ENCODE data around the gene POLE.

DNA sequence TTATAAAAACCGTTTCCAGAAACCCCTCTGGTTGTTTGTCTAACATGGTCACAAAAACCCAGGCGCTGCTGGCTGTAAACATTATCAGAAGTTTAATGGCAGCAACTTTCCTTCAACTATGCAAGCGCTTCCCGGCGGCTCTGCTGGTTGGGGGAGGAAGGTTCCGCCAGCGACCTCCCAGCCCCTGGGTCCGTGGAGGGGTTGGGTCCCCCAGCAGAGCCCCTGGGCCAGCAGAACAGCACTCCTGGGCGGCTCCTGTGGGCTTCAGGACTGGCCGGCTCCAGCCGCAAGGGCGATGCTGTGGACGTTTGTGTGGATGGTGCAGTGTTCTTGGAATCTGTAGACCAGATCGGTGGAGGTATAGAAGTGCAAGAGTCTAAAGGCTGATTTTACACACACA lies 102.7 kb downstream of the POLE start:
- TF ChIP-seq ZNF391 (tag by site-specific recombination; IDR thresholded peaks at IDR 0.05; ENCODE audit: borderline replicate concordance, low read depth) (no peak), PBX3 (CRISPR knock-in tag; IDR thresholded peaks at IDR 0.05) (no peak), CTCF (tag by site-specific recombination; IDR thresholded peaks at IDR 0.05) (no peak), ZNF16 (tag by site-specific recombination; IDR thresholded peaks at IDR 0.05; ENCODE audit: low read depth) (no peak), ZNF10 (tag by site-specific recombination; IDR thresholded peaks at IDR 0.05) (no peak), ZNF112 (tag by site-specific recombination; IDR thresholded peaks at IDR 0.05) (no peak), ZNF121 (tag by site-specific recombination; IDR thresholded peaks at IDR 0.05) (no peak), ZNF792 (tag by site-specific recombination; IDR thresholded peaks at IDR 0.05) (no peak), ZBTB20 (tag by site-specific recombination; IDR thresholded peaks at IDR 0.05) (no peak), ZBTB21 (tag by site-specific recombination; IDR thresholded peaks at IDR 0.05) (no peak), ZNF184 (tag by site-specific recombination; IDR thresholded peaks at IDR 0.05) (no peak)
- TF ChIP-seq, protein P1, sequence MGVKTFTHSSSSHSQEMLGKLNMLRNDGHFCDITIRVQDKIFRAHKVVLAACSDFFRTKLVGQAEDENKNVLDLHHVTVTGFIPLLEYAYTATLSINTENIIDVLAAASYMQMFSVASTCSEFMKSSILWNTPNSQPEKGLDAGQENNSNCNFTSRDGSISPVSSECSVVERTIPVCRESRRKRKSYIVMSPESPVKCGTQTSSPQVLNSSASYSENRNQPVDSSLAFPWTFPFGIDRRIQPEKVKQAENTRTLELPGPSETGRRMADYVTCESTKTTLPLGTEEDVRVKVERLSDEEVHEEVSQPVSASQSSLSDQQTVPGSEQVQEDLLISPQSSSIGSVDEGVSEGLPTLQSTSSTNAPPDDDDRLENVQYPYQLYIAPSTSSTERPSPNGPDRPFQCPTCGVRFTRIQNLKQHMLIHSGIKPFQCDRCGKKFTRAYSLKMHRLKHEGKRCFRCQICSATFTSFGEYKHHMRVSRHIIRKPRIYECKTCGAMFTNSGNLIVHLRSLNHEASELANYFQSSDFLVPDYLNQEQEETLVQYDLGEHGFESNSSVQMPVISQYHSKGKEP (tag by site-specific recombination; IDR thresholded peaks at IDR 0.05), result no peak
- TF ChIP-seq, protein P2, sequence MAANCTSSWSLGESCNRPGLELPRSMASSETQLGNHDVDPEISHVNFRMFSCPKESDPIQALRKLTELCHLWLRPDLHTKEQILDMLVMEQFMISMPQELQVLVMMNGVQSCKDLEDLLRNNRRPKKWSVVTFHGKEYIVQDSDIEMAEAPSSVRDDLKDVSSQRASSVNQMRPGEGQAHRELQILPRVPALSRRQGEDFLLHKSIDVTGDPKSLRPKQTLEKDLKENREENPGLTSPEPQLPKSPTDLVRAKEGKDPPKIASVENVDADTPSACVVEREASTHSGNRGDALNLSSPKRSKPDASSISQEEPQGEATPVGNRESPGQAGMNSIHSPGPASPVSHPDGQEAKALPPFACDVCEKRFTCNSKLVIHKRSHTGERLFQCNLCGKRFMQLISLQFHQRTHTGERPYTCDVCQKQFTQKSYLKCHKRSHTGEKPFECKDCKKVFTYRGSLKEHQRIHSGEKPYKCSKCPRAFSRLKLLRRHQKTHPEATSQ (tag by site-specific recombination; IDR thresholded peaks at IDR 0.05), result no peak

All from HEK293 (cell line).